ENCODE data around the gene CORO1C. TPM values are rescaled to one million over a fixed set of nuclear protein-coding genes. Genes with fewer than 3 reads are reported as not detected.

The CORO1C gene
- total RNA-seq, 4 donors from 2014 or later, result 100 to 273 (median 154) TPM

DNA sequence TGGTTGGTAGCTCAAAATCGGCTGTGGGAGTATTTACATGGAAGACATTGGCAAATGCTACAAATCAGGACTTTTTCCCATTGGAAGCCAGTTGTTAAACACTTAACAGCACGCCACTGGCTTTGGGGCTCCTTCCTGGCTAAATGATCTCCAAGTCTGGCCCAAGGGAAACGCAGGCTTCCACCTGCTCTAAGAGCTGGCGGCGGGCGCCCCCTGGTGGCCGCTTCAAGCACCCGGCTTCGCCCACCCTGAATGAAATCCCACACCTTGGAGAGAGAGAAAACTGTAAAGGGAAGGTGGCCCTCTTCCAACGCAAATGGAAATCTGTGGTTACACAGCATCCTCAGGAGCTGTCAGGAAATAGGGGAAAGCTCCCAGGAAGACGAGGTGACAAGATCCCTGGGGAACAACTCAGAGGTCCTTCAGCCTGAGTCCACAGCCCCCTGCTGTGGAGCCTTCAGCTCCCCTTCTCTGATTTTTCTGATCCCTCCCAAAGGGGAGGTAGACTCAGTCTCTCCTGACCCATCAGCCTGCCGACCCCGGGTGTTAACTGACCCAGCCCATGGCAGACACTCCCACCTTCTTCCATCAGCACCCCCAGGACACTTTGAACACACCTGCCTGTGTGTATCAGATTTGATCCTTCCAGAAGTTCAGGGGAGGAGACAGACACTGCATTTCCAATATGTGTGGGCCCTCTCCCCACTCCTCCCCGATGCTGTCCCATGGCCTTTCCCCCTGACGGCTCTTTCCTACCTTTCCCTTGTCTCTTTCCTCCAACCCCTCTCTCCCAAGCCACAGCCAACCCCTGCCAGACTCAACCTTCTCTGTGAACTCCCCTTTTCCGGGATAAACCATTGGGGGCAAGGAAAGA, 113.0 kb downstream of the CORO1C start:
- peak in 2 of 3 donors; percentile 57 to 96 for TF ChIP-seq CTCF (IDR thresholded peaks at IDR 0.05)
- peak; percentile 74 for ATAC-seq (ENCODE audit: low FRiP score)
- peak; percentile 58 for DNase-seq (ENCODE audit: low spot score)

DNA sequence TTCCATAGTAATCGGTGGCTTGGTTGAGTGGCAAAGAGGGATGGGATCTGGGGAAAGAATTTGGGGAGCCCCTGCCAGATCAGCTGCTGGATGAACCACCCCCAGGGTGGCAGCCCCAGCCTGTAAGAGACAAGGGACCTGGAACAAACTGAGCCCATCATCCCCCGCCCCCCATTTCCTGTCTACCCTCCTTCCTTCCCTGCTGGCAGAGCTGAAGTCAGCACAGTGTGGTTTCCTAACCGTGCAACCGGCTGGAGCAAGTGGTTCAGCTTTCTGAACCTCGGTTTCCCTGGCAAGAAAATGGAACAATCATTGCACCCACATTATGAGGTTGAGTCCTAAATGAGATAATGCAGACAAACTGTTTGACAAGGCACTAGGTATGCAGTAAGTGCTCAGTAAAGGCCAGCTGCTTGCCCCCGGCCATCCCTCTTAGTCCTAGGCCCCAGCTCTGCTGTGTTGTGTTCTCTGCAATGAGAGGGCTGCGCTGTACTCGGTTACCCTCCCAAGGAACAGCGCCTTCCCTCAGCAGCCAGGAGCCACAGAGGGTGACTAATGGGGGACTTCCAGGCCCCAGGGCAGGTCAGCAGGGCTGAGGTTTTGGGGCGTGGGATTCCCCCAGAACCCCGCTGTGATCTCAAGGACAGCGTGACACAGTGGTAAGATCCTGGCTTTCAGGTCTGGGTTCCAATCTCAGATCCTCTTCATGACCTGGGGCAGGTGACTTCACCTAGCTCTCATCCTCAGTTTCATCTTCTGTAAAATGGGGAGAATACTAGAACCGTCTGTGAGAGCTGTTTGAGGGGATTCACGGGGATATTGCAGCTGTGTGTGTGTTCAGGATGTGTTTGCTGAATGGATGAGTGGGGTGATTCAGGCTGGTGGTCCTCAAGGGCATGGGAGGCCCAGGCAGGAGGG, 114.1 kb downstream of the CORO1C start:
- no peak for DNase-seq (ENCODE audit: low spot score)
- no peak for ATAC-seq (ENCODE audit: low FRiP score)
- TF ChIP-seq CTCF (IDR thresholded peaks at IDR 0.05), result no peak

DNA sequence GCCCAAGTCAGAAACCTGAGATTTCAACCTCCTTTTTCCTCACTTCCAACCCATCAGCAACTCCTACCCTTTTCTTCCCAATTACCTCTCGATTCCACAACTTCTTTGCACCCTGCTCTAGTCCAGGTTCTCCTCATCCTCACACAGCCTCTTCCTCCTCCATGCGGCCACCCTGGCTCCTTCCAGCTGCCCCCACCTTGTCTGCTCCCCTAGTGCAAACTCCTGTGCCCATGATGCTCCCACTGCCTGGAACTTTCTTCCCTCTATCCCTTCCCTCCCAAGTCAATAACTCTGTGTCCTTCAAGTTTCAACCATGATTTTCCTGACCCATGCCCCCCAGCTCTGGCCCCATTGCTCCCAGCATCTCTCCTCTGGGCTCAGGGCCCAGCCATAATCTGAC, 115.0 kb downstream of the CORO1C start:
- DNase-seq (ENCODE audit: low spot score), result no peak
- no peak for TF ChIP-seq CTCF (IDR thresholded peaks at IDR 0.05)
- ATAC-seq (ENCODE audit: low FRiP score), result no peak

GRCh38 chr12:108615918-108616317, 115.4 kb downstream of the CORO1C start:
- ATAC-seq (ENCODE audit: low FRiP score) (no peak), DNase-seq (ENCODE audit: low spot score) (no peak)
- no peak for TF ChIP-seq CTCF (IDR thresholded peaks at IDR 0.05)

DNA sequence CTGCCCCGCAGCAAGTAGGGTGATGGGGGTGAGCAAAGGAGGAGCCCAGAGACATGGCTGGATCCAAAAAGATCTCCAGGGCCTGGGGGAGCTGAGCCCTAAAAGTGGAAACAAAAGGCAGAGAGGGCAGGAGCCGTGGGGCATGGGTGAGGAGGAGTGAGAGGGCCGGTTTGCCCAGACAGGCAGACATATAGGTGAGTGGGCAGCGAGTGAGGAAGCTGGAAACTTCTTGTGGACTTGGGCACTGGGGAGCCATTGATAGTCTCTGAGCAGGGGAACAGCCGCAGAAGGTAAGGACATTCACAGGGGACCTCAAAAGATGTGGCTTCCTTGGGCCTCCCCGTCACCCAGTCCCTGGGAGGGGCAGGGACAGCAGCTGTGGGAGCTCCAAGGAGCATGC, 116.7 kb downstream of the CORO1C start:
- TF ChIP-seq CTCF (IDR thresholded peaks at IDR 0.05), result no peak
- no peak for ATAC-seq (ENCODE audit: low FRiP score)

DNA sequence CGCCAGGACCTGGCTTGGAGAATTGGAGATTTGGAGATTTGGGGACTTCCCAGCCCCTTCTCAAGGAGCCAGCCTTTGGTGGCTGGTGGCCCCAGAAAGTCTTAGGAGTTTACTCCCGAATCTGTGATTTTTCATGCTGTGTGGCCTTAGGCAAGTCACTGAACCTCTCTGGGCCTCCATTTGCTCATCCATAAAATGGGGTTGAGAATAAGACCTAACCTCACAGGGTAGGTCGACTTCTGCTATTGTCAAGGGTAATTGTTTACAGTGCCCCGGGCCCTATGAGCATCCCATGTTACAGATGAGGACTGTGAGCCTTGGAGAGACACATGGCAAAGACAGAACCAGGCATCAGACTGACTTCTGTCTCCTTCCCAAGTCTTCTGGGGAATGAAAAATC, 117.3 kb downstream of the CORO1C start:
- no peak for TF ChIP-seq CTCF (IDR thresholded peaks at IDR 0.05)
- no peak for ATAC-seq (ENCODE audit: low FRiP score)
- no peak for DNase-seq (ENCODE audit: low spot score)

More for the DNA sequence above, 116.7 kb downstream of the CORO1C start:
- DNase-seq (ENCODE audit: low spot score), result no peak

All from omental fat pad (tissue), 4 donors.